HG03442 (cell line): ENCODE data around the gene TNXB.
"Not testable (repeated sequence)": the region's sequence is repeated elsewhere in the genome, so short reads cannot be mapped to it uniquely, and the experiment has no call there.

ENCODE experiments used
- ATAC-seq: cut with Tn5 transposase; IDR thresholded peaks from one replicate; pipeline ENCODE4 v1.9.1; 2021; ENCODE audit warnings: mild to moderate bottlenecking, moderate library complexity; ENCODE audit not compliant: unreplicated experiment

Gene TNXB

GRCh38 chr6:32109114-32109764, at the start of gene TNXB:
TSS of gene TNXB (minus strand) at chr6:32109338. CDS start at chr6:32098198, 11,140 bp downstream.
- ATAC-seq: no peak

- ATAC-seq: no peak
Observed at GRCh38 chr6:32158052-32158451, 48.9 kb upstream of the TNXB start.

GRCh38 chr6:32156891-32157290, 47.8 kb upstream of the TNXB start:
- no peak for ATAC-seq

- ATAC-seq: no peak
Observed at GRCh38 chr6:32154514-32155161, 45.5 kb upstream of the TNXB start.

- no peak for ATAC-seq
Observed at GRCh38 chr6:32153564-32154513, 44.7 kb upstream of the TNXB start, which contains the start of gene PPT2. TSS of gene PPT2 (plus strand) at chr6:32154141. CDS start at chr6:32154595, 454 bp downstream.

GRCh38 chr6:32152769-32153563, 43.8 kb upstream of the TNXB start:
- ATAC-seq: no peak

GRCh38 chr6:32151863-32152768, 43.0 kb upstream of the TNXB start, which contains the start of gene PRRT1:
TSS of gene PRRT1 (minus strand) at chr6:32151939. CDS start at chr6:32151827, 112 bp downstream.
- no peak for ATAC-seq

- no peak for ATAC-seq
Observed at GRCh38 chr6:32151181-32151862, 42.2 kb upstream of the TNXB start.

- ATAC-seq: no peak
Observed at GRCh38 chr6:32149932-32150870, 41.1 kb upstream of the TNXB start.

- no peak for ATAC-seq
Observed at GRCh38 chr6:32149092-32149755, 40.1 kb upstream of the TNXB start.

GRCh38 chr6:32148289-32149091, 39.4 kb upstream of the TNXB start:
- no peak for ATAC-seq

GRCh38 chr6:32147401-32148132, 38.4 kb upstream of the TNXB start:
- no peak for ATAC-seq

GRCh38 chr6:32146687-32147086, 37.5 kb upstream of the TNXB start:
- no peak for ATAC-seq

GRCh38 chr6:32146287-32146686, 37.1 kb upstream of the TNXB start:
- no peak for ATAC-seq

- ATAC-seq: not testable (repeated sequence)
Observed at GRCh38 chr6:32144238-32144637, 35.1 kb upstream of the TNXB start.
